ENCODE results near the gene RNF149.
"Not testable (repeated sequence)": the region's sequence is repeated elsewhere in the genome, so short reads cannot be mapped to it uniquely, and the experiment has no call there.

GRCh38 chr2:101352631-101353030 lies 44.1 kb upstream of the RNF149 start:
- not testable (repeated sequence) for TF ChIP-seq CTCF, POLR2A, EP300 (IDR thresholded peaks at IDR 0.05)

Measured in ovary (tissue), 3 donors.